H9 (cell line): ENCODE measurements around the gene ATP13A4. TPM values are rescaled to one million over a fixed set of nuclear protein-coding genes. Genes with fewer than 3 reads are reported as not detected.

Source experiments
- DNase-seq: peaks from one replicate; pipeline ENCODE4 v3.0.0-alpha.2; 2017
- H2AFZ ChIP-seq: one replicate; pipeline ENCODE4 v1.6.1; 2013; ENCODE audit warnings: mild to moderate bottlenecking, low read length, control low read depth, moderate library complexity
- H2AK5ac ChIP-seq: 2 replicates; pipeline ENCODE4 v1.6.1; 2013; ENCODE audit warnings: low read length, control low read depth, mixed read lengths; ENCODE audit not compliant: insufficient read length
- H2BK120ac ChIP-seq: one replicate; pipeline ENCODE4 v1.6.1; 2013; ENCODE audit warnings: low read depth, mild to moderate bottlenecking, low read length, control low read depth, inconsistent platforms; ENCODE audit not compliant: poor library complexity, severe bottlenecking
- H2BK12ac ChIP-seq: 2 replicates; pipeline ENCODE4 v1.6.1; 2013; ENCODE audit warnings: low read length, control low read depth, mixed read lengths, low read depth; ENCODE audit not compliant: insufficient read length
- H2BK15ac ChIP-seq: 2 replicates; pipeline ENCODE4 v1.6.1; 2013; ENCODE audit warnings: low read depth, low read length, control low read depth
- H2BK20ac ChIP-seq: one replicate; pipeline ENCODE4 v1.6.1; 2013; ENCODE audit warnings: low read depth, mild to moderate bottlenecking, low read length, control low read depth, inconsistent platforms; ENCODE audit not compliant: poor library complexity, severe bottlenecking
- H2BK5ac ChIP-seq: 2 replicates; pipeline ENCODE4 v1.6.1; 2013; ENCODE audit warnings: low read length, control low read depth, mixed read lengths; ENCODE audit not compliant: insufficient read length
- H3K14ac ChIP-seq: 2 replicates; pipeline ENCODE4 v1.6.1; 2013; ENCODE audit warnings: low read length, control low read depth; ENCODE audit not compliant: insufficient read depth
- H3K18ac ChIP-seq: 2 replicates; pipeline ENCODE4 v1.6.1; 2013; ENCODE audit warnings: low read depth, mild to moderate bottlenecking, mixed read lengths, low read length, control low read depth; ENCODE audit not compliant: insufficient read length
- H3K23ac ChIP-seq: 2 replicates; pipeline ENCODE4 v1.6.1; 2013; ENCODE audit warnings: low read length, control low read depth, mixed read lengths, low read depth; ENCODE audit not compliant: insufficient read length
- H3K23me2 ChIP-seq: 2 replicates; pipeline ENCODE4 v1.6.1; 2013; ENCODE audit warnings: low read depth, mild to moderate bottlenecking, mixed read lengths, low read length, control low read depth; ENCODE audit not compliant: insufficient read length, poor library complexity, severe bottlenecking
- H3K27ac ChIP-seq: 2 replicates; pipeline ENCODE4 v1.5.1; 2013; ENCODE audit warnings: low read length, control low read depth, mixed read lengths, low read depth; ENCODE audit not compliant: insufficient read length
- H3K27me3 ChIP-seq: 2 replicates; pipeline ENCODE4 v1.6.1; 2013; ENCODE audit warnings: low read length, control low read depth, inconsistent platforms; ENCODE audit not compliant: insufficient read depth
- H3K4ac ChIP-seq: 2 replicates; pipeline ENCODE4 v1.6.1; 2013; ENCODE audit warnings: low read depth, mild to moderate bottlenecking, control low read depth, inconsistent platforms, low read length, moderate library complexity
- H3K4me1 ChIP-seq: 2 replicates; pipeline ENCODE4 v1.6.1; 2013; ENCODE audit warnings: low read length, control low read depth, inconsistent platforms; ENCODE audit not compliant: insufficient read depth
- H3K4me2 ChIP-seq: 2 replicates; pipeline ENCODE4 v1.6.1; 2013; ENCODE audit warnings: low read length, control low read depth, mixed read lengths; ENCODE audit not compliant: insufficient read length, insufficient read depth
- H3K56ac ChIP-seq: 2 replicates; pipeline ENCODE4 v1.6.1; 2013; ENCODE audit warnings: low read depth, mild to moderate bottlenecking, mixed read lengths, low read length, control low read depth; ENCODE audit not compliant: insufficient read length
- H3K79me1 ChIP-seq: 2 replicates; pipeline ENCODE4 v1.6.1; 2013; ENCODE audit warnings: low read depth, mild to moderate bottlenecking, moderate library complexity, low read length, control low read depth, inconsistent platforms; ENCODE audit not compliant: insufficient read depth, poor library complexity, severe bottlenecking
- H3K79me2 ChIP-seq: 2 replicates; pipeline ENCODE4 v1.6.1; 2013; ENCODE audit warnings: low read length, control low read depth, inconsistent platforms; ENCODE audit not compliant: insufficient read depth
- H3K9ac ChIP-seq: 2 replicates; pipeline ENCODE4 v1.6.1; 2013; ENCODE audit warnings: low read length, control low read depth, mixed read lengths; ENCODE audit not compliant: insufficient read length; ENCODE audit errors: extremely low read depth
- H3K9me3 ChIP-seq: one replicate; pipeline ENCODE4 v1.6.1; 2013; ENCODE audit warnings: low read depth, low read length, inconsistent platforms; ENCODE audit not compliant: control insufficient read depth
- H3T11ph ChIP-seq: one replicate; pipeline ENCODE4 v1.6.1; 2013; ENCODE audit warnings: mild to moderate bottlenecking, low read length, control low read depth, inconsistent platforms
- H4K20me1 ChIP-seq: one replicate; pipeline ENCODE4 v1.6.1; 2013; ENCODE audit not compliant: control insufficient read depth, insufficient read length, insufficient read depth
- H4K5ac ChIP-seq: 2 replicates; pipeline ENCODE4 v1.6.1; 2013; ENCODE audit warnings: low read depth, mild to moderate bottlenecking, mixed read lengths, low read length, control low read depth; ENCODE audit not compliant: insufficient read length
- H4K8ac ChIP-seq: replicated peaks from 2 replicates; pipeline ENCODE4 v1.6.1; 2013; ENCODE audit warnings: low read length, control low read depth, mixed read lengths, low read depth; ENCODE audit not compliant: insufficient read length
- H4K91ac ChIP-seq: 2 replicates; pipeline ENCODE4 v1.6.1; 2013; ENCODE audit warnings: low read depth, mild to moderate bottlenecking, moderate library complexity, mixed read lengths, low read length, control low read depth; ENCODE audit not compliant: insufficient read length
- H3K27ac Mint-ChIP-seq, 3 experiments: 2 replicates in 2 of 3; 3 replicates in 1 of 3; pipeline ENCODE4 v1.8.0; 2020 to 2021; ENCODE audit warnings: mixed read lengths in 3 of 3, mild to moderate bottlenecking in 1 of 3, moderate library complexity in 1 of 3
- H3K27me3 Mint-ChIP-seq: 2 replicates; pipeline ENCODE4 v1.8.0; 2021; ENCODE audit warnings: low read depth, mild to moderate bottlenecking, moderate library complexity, mixed read lengths
- H3K36me3 Mint-ChIP-seq, 3 experiments: 2 replicates in 2 of 3; 3 replicates in 1 of 3; pipeline ENCODE4 v1.8.0; 2020 to 2021; ENCODE audit warnings: low read depth in 3 of 3, mixed read lengths in 3 of 3; ENCODE audit not compliant: insufficient read depth in 1 of 3
- H3K4me1 Mint-ChIP-seq, 2 experiments: 2 replicates each; pipeline ENCODE4 v1.8.0; 2020; ENCODE audit warnings: mixed read lengths in 2 of 2
- H3K4me3 Mint-ChIP-seq, 2 experiments: 2 replicates in 1 of 2; 3 replicates in 1 of 2; pipeline ENCODE4 v1.8.0; 2020 to 2021; ENCODE audit warnings: mild to moderate bottlenecking in 2 of 2, mixed read lengths in 2 of 2, moderate library complexity in 1 of 2
- H3K9me3 Mint-ChIP-seq, 2 experiments: 2 replicates in 1 of 2; 3 replicates in 1 of 2; pipeline ENCODE4 v1.8.0; 2020; ENCODE audit warnings: mild to moderate bottlenecking in 2 of 2, mixed read lengths in 2 of 2, moderate library complexity in 1 of 2
- CTCF ChIP-seq: fragments of 200-600 bp; sonication (generic); conservative IDR thresholded peaks from 3 replicates; pipeline ENCODE4 v1.8.0; 2021; ENCODE audit warnings: antibody characterized with exemption, mild to moderate bottlenecking
- WGBS: extraction: QIAGEN DNeasy Blood & Tissue Kit; methylation state at CpG from one replicate; pipeline ENCODE4 v1.1.7; 2013; ENCODE audit warnings: missing lambda C conversion rate, low lambda C conversion rate, mixed read lengths; ENCODE audit not compliant: insufficient read length; ENCODE audit errors: extremely low coverage; 5-methylcytosine and 5-hydroxymethylcytosine counted together
- total RNA-seq: library from RNA; stranded (reverse); gene quantifications from 2 replicates; pipeline ENCODE4 v1.2.1, GENCODE V29; 2021

The ATP13A4 gene
- total RNA-seq, 1 experiment from 2014 or later = 0.13 TPM

- Histone ChIP-seq H2AK5ac (no peak overlapping the region), H3K79me1 (no peaks in the 10 kb centered on the region), H3K9ac (no peak overlapping the region), H3K4ac (no peak overlapping the region), H3T11ph (no peak overlapping the region), H3K4me1 (peaks cover 12% of the 10 kb centered on the region), H2BK120ac (no peak overlapping the region), H3K4me2 (no peak overlapping the region), H4K8ac (no peak overlapping the region), H3K27me3 (no peaks in the 10 kb centered on the region), H2AFZ (no peak overlapping the region), H4K91ac (no peak overlapping the region), H3K9me3 (no peaks in the 10 kb centered on the region), H3K14ac (no peak overlapping the region), H3K18ac (peak overlapping the region; percentile 81), H2BK20ac (no peak overlapping the region), H3K23ac (no peak overlapping the region), H2BK12ac (no peak overlapping the region), H3K27ac (no peak overlapping the region), H3K56ac (no peak overlapping the region), H2BK5ac (no peak overlapping the region), H3K79me2 (no peaks in the 10 kb centered on the region), H4K20me1 (no peaks in the 10 kb centered on the region), H4K5ac (no peak overlapping the region), H2BK15ac (no peak overlapping the region), H3K23me2 (no peaks in the 10 kb centered on the region)
- no peak for DNase-seq
- H3K27me3 Mint-ChIP-seq = no peaks in the 10 kb centered on the region
- no peak for TF ChIP-seq CTCF
- no CpG with 5 or more reads among the region's 3 CpGs for WGBS
- H3K27ac Mint-ChIP-seq = peak overlapping the region in 2 of 3 experiments; percentile 40 to 53; a peak in 2 of 7 replicates
- H3K4me3 Mint-ChIP-seq = no peak overlapping the region
- peaks cover 0 to 4% (median 4%) of the 10 kb centered on the region in 3 experiments; a peak in 4 of 7 replicates for H3K36me3 Mint-ChIP-seq
- peaks cover 44 to 45% of the 10 kb centered on the region in 2 experiments for H3K4me1 Mint-ChIP-seq
- peaks cover 5 to 10% of the 10 kb centered on the region in 2 experiments for H3K9me3 Mint-ChIP-seq
Measured at GRCh38 chr3:193391902-193392301, 162.8 kb downstream of the ATP13A4 start.
